ENCODE measurements around the gene FBXL19. TPM values are rescaled to one million over a fixed set of nuclear protein-coding genes. Genes with fewer than 3 reads are reported as not detected.
A peak's percentile ranks its signal among the peaks of the same experiment; 100 is the strongest.

Gene FBXL19
- polyA plus RNA-seq, 1 of the 3 experiments (the other 2 are of a cell fraction), result 20.6 TPM

DNA sequence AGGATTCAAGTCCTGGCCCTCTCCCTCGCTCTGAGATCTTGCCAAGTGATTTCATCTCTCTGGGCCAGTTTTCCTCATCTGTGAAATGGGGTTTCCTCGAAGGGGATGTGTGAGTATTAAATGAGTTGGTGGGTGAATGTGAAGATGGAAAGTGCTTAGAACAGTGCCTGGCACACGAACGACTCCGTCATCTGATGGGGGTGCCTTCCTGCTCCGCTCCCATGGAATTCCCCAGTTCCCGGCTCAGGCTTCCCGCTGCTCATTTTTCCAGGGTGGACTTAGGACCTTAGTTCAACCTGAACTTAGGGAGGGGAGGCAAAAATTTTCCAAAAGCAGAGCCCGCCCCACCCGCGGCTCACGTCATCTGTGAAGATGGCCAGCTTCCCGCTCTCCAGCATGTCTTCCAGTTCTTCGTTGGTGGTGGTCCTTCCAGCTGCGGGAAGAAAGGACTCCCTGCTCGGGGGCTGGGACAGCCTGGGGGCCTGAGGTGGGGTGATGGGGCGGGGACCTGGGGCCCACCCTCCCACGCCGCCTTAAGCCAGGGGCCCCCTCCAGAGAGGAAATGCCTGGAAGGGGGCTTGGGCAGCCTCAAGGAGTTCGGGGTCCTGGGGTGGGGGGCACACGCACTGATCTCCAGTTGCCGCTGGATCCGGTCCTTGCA is 73.1 kb downstream of the FBXL19 start:
- peak overlapping the region in 1 of 2 experiments; percentile 92; a peak in 1 of 4 replicates for H3K27ac ChIP-seq (ENCODE audit: low read depth in 2 of 2, low read length in 1 of 2)
- H3K4me2 ChIP-seq, result peak overlapping the region; percentile 78; the same call in 1 of the 2 replicates
- DNase-seq, result no peak
- H3K27me3 ChIP-seq (ENCODE audit: insufficient read depth), result no peaks in the 10 kb centered on the region
- peaks cover 2 to 3% of the 10 kb centered on the region in 2 experiments for H3K36me3 ChIP-seq (replicated peaks in 1 of 2; ENCODE audit: control insufficient read depth in 1 of 2, insufficient read depth in 2 of 2, low read length in 1 of 2)
- no peaks in the 10 kb centered on the region for H3K79me2 ChIP-seq (ENCODE audit: insufficient read depth)
- H3F3A ChIP-seq (replicated peaks; ENCODE audit: insufficient read depth), result peaks cover 23% of the 10 kb centered on the region
- H3K4me3 ChIP-seq (ENCODE audit: low read depth in 2 of 2, low read length in 1 of 2), result peak overlapping the region in 1 of 2 experiments; percentile 0; a peak in 1 of 4 replicates
- no peaks in the 10 kb centered on the region for H4K20me1 ChIP-seq (ENCODE audit: insufficient read depth)
- no peaks in the 10 kb centered on the region for H3K9me2 ChIP-seq
- H3K4me1 ChIP-seq (ENCODE audit: control insufficient read depth in 1 of 2, insufficient read depth in 2 of 2, low read depth in 1 of 2, low read length in 1 of 2), result peaks cover 14 to 18% of the 10 kb centered on the region in 2 experiments; a peak in 3 of 4 replicates
- H2AFZ ChIP-seq (ENCODE audit: low read depth), result 0 out of 2 replicates have a peak overlapping the region, but pooled peaks have one; percentile 22
- WGBS (ENCODE audit: low lambda C conversion rate), result 68% methylated on average over 20 of the region's 23 CpGs
- no peak for TF ChIP-seq EP300 (IDR thresholded peaks at IDR 0.05; ENCODE audit: borderline replicate concordance in 1 of 2, low read depth in 1 of 2, low read length in 1 of 2)
- TF ChIP-seq TCF12 (IDR thresholded peaks at IDR 0.05), result no peak
- TF ChIP-seq RAD21 (IDR thresholded peaks at IDR 0.05; ENCODE audit: low read length), result no peak
- TF ChIP-seq YY1 (IDR thresholded peaks at IDR 0.05; ENCODE audit: low read depth), result no peak
- no peak for TF ChIP-seq EZH2phosphoT487 (IDR thresholded peaks at IDR 0.05; ENCODE audit: borderline replicate concordance, low read depth)
- TF ChIP-seq, protein P1, sequence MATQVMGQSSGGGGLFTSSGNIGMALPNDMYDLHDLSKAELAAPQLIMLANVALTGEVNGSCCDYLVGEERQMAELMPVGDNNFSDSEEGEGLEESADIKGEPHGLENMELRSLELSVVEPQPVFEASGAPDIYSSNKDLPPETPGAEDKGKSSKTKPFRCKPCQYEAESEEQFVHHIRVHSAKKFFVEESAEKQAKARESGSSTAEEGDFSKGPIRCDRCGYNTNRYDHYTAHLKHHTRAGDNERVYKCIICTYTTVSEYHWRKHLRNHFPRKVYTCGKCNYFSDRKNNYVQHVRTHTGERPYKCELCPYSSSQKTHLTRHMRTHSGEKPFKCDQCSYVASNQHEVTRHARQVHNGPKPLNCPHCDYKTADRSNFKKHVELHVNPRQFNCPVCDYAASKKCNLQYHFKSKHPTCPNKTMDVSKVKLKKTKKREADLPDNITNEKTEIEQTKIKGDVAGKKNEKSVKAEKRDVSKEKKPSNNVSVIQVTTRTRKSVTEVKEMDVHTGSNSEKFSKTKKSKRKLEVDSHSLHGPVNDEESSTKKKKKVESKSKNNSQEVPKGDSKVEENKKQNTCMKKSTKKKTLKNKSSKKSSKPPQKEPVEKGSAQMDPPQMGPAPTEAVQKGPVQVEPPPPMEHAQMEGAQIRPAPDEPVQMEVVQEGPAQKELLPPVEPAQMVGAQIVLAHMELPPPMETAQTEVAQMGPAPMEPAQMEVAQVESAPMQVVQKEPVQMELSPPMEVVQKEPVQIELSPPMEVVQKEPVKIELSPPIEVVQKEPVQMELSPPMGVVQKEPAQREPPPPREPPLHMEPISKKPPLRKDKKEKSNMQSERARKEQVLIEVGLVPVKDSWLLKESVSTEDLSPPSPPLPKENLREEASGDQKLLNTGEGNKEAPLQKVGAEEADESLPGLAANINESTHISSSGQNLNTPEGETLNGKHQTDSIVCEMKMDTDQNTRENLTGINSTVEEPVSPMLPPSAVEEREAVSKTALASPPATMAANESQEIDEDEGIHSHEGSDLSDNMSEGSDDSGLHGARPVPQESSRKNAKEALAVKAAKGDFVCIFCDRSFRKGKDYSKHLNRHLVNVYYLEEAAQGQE (IDR thresholded peaks at IDR 0.05; ENCODE audit: low read depth, low read length), result no peak
- no peak for TF ChIP-seq SIN3A (IDR thresholded peaks at IDR 0.05; ENCODE audit: borderline replicate concordance, low read depth, low read length)
- TF ChIP-seq TAF1 (IDR thresholded peaks at IDR 0.05; ENCODE audit: borderline replicate concordance, low read depth, low read length), result no peak
- no peak for TF ChIP-seq RXRA (IDR thresholded peaks at IDR 0.05; ENCODE audit: borderline replicate concordance, low read depth)
- no peak for TF ChIP-seq POLR2AphosphoS5 (IDR thresholded peaks at IDR 0.05; ENCODE audit: low read depth, low read length)
- ChIA-PET CTCF (interaction anchor here (1.0 to 1.2 kb wide), 3 partner anchors 11 to 146 kb away, joined by 3 to 4 read pairs (median 3); no protein-coding TSS in a partner anchor), POLR2A (interaction anchor here (1.1 kb wide), 1 partner anchor 8 kb away, joined by 5 read pairs; no protein-coding TSS in a partner anchor)
- 0 out of 2 replicates have a peak overlapping the region, but pooled peaks have one; percentile 39 for H3K9ac ChIP-seq
- no peaks in the 10 kb centered on the region for H3K9me3 ChIP-seq
